ENCODE results near the gene PDE3A.

The PDE3A gene

GRCh38 chr12:20469756-20470155, 101.4 kb downstream of the PDE3A start:
- no peak overlapping the region for H3K27ac ChIP-seq
- no peak for TF ChIP-seq CTCF (conservative IDR thresholded peaks at IDR 0.05)
- TF ChIP-seq ZFX (IDR thresholded peaks at IDR 0.05) = no peak

- TF ChIP-seq ZFX (IDR thresholded peaks at IDR 0.05) (no peak), CTCF (conservative IDR thresholded peaks at IDR 0.05) (no peak)
- H3K27ac ChIP-seq = no peak overlapping the region
Observed at GRCh38 chr12:20472102-20472782, 103.9 kb downstream of the PDE3A start.

- no peak for TF ChIP-seq ZFX (IDR thresholded peaks at IDR 0.05)
- no peak for TF ChIP-seq CTCF (conservative IDR thresholded peaks at IDR 0.05)
- no peak overlapping the region for H3K27ac ChIP-seq
Observed at GRCh38 chr12:20473133-20473532, 104.8 kb downstream of the PDE3A start.

- TF ChIP-seq CTCF (conservative IDR thresholded peaks at IDR 0.05) (no peak), ZFX (IDR thresholded peaks at IDR 0.05) (no peak)
- H3K27ac ChIP-seq = no peak overlapping the region
Observed at GRCh38 chr12:20474016-20474415, 105.7 kb downstream of the PDE3A start.

- H3K27ac ChIP-seq = no peak overlapping the region
- TF ChIP-seq CTCF (conservative IDR thresholded peaks at IDR 0.05) (no peak), ZFX (IDR thresholded peaks at IDR 0.05) (no peak)
Observed at GRCh38 chr12:20474443-20474842, 106.1 kb downstream of the PDE3A start.

- no peak overlapping the region for H3K27ac ChIP-seq
- TF ChIP-seq ZFX (IDR thresholded peaks at IDR 0.05) (no peak), CTCF (conservative IDR thresholded peaks at IDR 0.05) (no peak)
Observed at GRCh38 chr12:20475542-20475941, 107.2 kb downstream of the PDE3A start.

- no peak overlapping the region for H3K27ac ChIP-seq
- TF ChIP-seq ZFX (IDR thresholded peaks at IDR 0.05) (no peak), CTCF (conservative IDR thresholded peaks at IDR 0.05) (no peak)
Observed at GRCh38 chr12:20476551-20476950, 108.2 kb downstream of the PDE3A start.
